GM21390 (cell line): Measurements from ENCODE around the gene ESRP2.

Source experiments
- ATAC-seq: cut with Tn5 transposase; IDR thresholded peaks from one replicate; pipeline ENCODE4 v1.9.1; 2021; ENCODE audit not compliant: unreplicated experiment

The ESRP2 gene

GRCh38 chr16:68227183-68227793, 8.6 kb downstream of the ESRP2 start:
- no peak for ATAC-seq

DNA sequence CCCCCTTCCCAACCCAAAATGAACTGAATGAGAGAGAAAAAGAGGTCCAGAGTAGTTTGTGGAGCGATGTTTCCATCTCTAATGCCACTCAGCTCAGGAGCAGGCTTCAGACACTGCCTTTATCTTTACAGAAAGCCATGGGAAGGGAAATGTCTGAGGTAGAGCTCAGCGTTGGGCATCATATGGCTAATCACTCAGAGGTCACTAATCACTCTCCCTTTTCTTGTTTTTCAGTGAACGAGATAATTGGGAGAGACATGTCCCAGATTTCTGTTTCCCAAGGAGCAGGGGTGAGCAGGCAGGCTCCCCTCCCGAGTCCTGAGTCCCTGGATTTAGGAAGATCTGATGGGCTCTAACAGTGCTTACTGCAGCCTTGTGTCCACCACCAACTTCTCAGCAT, 9.8 kb downstream of the ESRP2 start:
- ATAC-seq: no peak

- ATAC-seq: no peak
Observed at GRCh38 chr16:68223072-68223471, 12.9 kb downstream of the ESRP2 start.

DNA sequence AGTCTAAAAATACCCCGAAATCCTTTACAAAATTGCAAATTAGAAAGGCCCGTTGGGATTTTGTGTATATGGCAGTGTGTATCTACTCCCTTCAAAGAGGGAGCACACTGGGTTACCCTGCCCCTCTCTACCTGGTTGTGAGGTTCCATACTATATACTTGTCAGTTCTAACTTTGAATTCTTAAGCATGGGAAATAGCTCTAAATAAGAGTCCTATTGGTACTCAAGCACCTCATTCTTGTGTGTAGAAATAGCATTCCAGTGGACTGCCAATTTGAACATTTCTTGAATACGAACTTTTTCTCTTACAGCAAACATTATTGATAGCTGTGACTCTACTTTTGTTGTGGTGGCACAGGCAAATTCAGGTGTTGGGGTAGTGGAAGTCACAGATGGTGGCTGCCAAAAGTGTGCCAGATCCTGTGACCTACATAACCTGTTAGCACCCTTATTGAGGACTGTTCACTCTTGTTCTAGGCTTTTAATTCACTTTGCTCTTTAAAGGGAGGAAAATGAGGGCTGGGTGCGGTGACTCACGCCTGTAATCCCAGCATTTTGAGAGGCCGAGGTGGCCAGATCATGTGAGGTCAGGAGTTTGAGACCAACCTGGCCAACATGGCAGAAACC, 16.1 kb downstream of the ESRP2 start:
- no peak for ATAC-seq

DNA sequence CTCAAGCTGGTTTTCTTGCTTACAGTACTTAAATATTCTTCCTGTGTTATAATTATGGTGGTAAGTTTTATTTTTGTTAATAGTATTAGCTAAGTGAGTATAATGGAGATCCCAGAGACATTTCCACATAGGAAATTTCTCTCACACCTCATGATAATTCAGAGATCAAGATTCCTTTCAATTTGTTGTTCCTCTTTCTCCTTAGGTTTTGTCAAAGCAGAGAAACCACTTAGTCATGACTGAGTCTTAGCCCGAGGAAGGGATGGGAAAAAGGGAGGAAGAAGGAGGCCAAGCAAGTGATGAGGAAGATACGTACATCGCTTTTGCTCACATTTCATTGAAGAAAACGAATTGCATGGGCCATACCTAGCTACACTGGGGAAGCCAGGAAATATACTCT, 18.4 kb downstream of the ESRP2 start:
- ATAC-seq: no peak

- no peak for ATAC-seq
Observed at GRCh38 chr16:68216240-68216639, 19.7 kb downstream of the ESRP2 start.

DNA sequence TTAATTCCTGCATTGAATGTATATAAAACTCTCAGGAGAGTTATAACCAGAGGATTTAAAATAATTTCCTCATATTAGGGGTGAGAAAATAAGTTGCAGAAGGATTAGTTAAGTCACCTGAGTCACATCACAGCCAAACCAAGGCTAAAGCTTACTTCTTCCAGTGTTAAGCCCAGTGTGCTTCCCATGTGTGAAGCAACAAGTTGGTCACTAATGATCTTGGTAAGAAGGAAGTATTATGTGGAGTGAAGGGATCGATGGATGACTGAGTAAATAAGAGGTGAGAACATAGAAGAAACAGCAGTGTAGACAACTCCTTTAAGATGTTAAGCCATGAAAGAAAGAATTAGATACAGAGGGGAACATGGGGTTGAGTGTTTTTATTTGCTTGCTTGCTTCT, 20.6 kb downstream of the ESRP2 start:
- no peak for ATAC-seq

- ATAC-seq: no peak
Observed at GRCh38 chr16:68214726-68215125, 21.2 kb downstream of the ESRP2 start.

GRCh38 chr16:68206245-68206644, 29.7 kb downstream of the ESRP2 start:
- ATAC-seq: no peak

- ATAC-seq: no peak
Observed at GRCh38 chr16:68202091-68202519, 33.8 kb downstream of the ESRP2 start.

- no peak for ATAC-seq
Observed at GRCh38 chr16:68200088-68200783, 35.7 kb downstream of the ESRP2 start.

- ATAC-seq: no peak
Observed at GRCh38 chr16:68197250-68197649, 38.7 kb downstream of the ESRP2 start.

- no peak for ATAC-seq
Observed at GRCh38 chr16:68194251-68194650, 41.7 kb downstream of the ESRP2 start.

DNA sequence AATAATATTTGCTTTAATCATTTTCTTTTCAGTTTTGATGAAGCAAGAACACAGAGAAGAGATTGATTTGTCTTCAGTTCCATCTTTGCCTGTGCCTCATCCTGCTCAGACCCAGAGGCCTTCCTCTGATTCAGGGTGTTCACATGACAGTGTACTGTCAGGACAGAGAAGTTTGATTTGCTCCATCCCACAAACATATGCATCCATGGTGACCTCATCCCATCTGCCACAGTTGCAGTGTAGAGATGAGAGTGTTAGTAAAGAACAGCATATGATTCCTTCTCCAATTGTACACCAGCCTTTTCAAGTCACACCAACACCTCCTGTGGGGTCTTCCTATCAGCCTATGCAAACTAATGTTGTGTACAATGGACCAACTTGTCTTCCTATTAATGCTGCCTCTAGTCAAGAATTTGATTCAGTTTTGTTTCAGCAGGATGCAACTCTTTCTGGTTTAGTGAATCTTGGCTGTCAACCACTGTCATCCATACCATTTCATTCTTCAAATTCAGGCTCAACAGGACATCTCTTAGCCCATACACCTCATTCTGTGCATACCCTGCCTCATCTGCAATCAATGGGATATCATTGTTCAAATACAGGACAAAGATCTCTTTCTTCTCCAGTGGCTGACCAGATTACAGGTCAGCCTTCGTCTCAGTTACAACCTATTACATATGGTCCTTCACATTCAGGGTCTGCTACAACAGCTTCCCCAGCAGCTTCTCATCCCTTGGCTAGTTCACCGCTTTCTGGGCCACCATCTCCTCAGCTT, 45.0 kb downstream of the ESRP2 start:
- ATAC-seq: no peak

DNA sequence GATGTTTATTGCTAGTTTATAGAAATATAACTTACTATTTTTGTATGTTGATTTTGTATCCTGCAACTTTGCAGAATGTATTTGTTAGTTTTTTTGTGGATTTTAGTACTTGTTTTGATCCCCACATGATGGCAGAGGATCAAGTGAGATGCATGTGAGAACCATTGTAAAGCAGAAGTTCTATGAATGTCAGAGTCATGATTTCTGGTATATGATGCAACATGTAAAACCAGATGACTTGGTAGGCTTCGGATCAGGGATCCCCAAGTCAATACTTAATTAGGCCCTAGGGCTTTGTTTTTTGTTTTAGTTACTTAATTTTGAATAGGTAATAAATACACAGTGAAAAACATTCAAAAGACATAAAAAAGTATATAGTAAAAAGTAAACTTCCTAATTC, 45.8 kb downstream of the ESRP2 start:
- no peak for ATAC-seq

DNA sequence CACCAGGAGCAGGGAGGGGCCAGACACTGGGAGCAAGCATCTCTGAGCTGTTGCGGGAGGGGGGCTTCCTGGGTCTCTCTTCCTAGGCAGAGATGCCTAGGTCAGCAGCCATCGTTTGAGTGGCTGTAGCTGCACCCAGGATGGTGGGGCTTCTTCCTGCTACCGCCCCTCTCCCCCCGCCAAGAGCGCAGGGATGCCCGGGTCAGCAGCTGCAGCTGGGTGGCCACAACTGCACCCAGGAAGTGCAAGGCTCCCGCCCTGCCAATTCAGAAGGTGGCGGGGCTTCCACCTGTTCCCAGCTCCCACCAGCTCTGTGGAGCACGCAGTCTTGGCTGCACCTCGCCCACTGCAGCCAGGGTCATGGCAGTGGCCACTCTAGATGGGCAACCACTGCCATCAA, 47.8 kb downstream of the ESRP2 start:
- ATAC-seq: no peak

- no peak for ATAC-seq
Observed at GRCh38 chr16:68187505-68187904, 48.4 kb downstream of the ESRP2 start.

GRCh38 chr16:68186877-68187276, 49.0 kb downstream of the ESRP2 start:
- ATAC-seq: no peak

DNA sequence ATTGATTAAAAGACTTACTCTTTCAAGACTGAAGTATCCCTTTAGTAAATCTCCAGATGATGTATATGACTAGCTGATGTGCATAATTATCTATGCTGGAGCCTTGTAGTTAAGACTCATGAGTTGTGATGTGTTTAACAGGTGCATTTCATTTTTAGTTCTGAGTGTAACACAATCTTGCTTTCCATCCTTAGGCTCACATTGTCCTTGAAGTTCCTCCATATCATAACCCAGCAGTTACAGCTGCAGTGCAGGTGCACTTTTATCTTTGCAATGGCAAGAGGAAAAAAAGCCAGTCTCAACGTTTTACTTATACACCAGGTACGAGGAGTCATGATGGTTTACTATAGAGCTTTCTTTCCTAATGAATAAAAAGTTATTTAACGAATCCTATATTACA, 52.9 kb downstream of the ESRP2 start:
- no peak for ATAC-seq

GRCh38 chr16:68179855-68180254, 56.1 kb downstream of the ESRP2 start:
- no peak for ATAC-seq

DNA sequence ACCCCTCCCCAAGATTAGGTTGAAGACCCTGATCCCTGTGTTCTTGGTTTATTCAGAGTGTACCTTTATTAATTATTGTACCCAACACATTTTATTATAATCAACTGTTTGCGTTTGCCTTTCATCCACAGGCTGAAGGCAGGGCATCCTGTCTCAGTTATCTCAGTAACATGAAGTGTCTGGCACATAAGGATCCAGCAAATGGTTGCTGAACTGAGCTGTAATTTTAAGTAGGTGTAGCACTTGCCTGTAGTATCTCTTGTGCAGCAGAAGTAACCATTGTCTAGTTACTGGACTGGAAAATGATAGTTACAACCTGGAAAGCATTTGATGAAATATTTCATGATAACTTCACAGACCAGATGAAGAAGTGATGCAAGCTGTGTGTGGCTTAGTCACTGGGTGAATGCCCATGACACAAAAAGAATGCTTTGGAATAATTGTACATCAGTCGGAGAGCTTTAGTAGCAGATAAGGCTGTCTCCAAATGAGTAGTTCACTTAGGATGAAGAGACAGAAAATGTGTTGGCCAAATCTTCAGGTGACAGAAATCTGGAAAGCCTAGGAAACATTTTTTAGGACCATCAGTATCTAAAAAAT, 56.6 kb downstream of the ESRP2 start:
- no peak for ATAC-seq
